CD8-positive, alpha-beta memory T cell (primary cell): ENCODE data around the gene MICU1. TPM values are rescaled to one million over a fixed set of nuclear protein-coding genes. Genes with fewer than 3 reads are reported as not detected.

Experiments used
- CTCF ChIA-PET: fragments of 350-600 bp; sonication (Branson Sonifier 250); formaldehyde crosslinking; loops from one replicate; lab custom pipeline; 2021; ENCODE audit warnings: antibody characterized with exemption; lab: Charles Lee
- POLR2A ChIA-PET: fragments of 350-600 bp; sonication (Branson Sonifier 250); formaldehyde crosslinking; loops from one replicate; lab custom pipeline; 2021; ENCODE audit warnings: antibody characterized with exemption; lab: Charles Lee
- DNase-seq, 5 donors: peaks; one replicate each; pipeline versions ENCODE4 v3.0.0 to v3.0.0-alpha.2; 2020 to 2022; ENCODE audit warnings: mixed read lengths in 1 of 5
- H3K27ac ChIP-seq: one replicate; pipeline ENCODE4 v1.7.0; 2013; ENCODE audit warnings: low read depth, mild to moderate bottlenecking, low read length, moderate library complexity
- H3K27me3 ChIP-seq: 2 replicates; pipeline ENCODE4 v1.7.0; 2013; ENCODE audit warnings: low read length, mild to moderate bottlenecking; ENCODE audit not compliant: insufficient read depth, poor library complexity, severe bottlenecking
- H3K36me3 ChIP-seq: 2 replicates; pipeline ENCODE4 v1.7.0; 2013; ENCODE audit warnings: mild to moderate bottlenecking, low read length, moderate library complexity; ENCODE audit not compliant: insufficient read depth
- H3K4me1 ChIP-seq: 2 replicates; pipeline ENCODE4 v1.7.0; 2013; ENCODE audit warnings: mild to moderate bottlenecking, low read length, moderate library complexity; ENCODE audit not compliant: insufficient read depth
- H3K4me3 ChIP-seq: 2 replicates; pipeline ENCODE4 v1.7.0; 2013; ENCODE audit warnings: mild to moderate bottlenecking, low read length
- H3K9me3 ChIP-seq: 2 replicates; pipeline ENCODE4 v1.7.0; 2013; ENCODE audit warnings: mild to moderate bottlenecking, low read length
- H3K27ac Mint-ChIP-seq, 8 donors: one replicate each; pipeline ENCODE4 v1.8.0; 2020 to 2021; ENCODE audit warnings: mixed read lengths in 8 of 8, mild to moderate bottlenecking in 6 of 8, inconsistent platforms in 3 of 8, moderate library complexity in 3 of 8
- H3K27me3 Mint-ChIP-seq, 2 donors: one replicate each; pipeline ENCODE4 v1.8.0; 2020 to 2021; ENCODE audit warnings: mixed read lengths in 2 of 2, mild to moderate bottlenecking in 1 of 2, moderate library complexity in 1 of 2
- H3K36me3 Mint-ChIP-seq, 3 donors: one replicate each; pipeline ENCODE4 v1.8.0; 2020 to 2021; ENCODE audit warnings: mixed read lengths in 3 of 3, inconsistent platforms in 1 of 3, mild to moderate bottlenecking in 1 of 3
- H3K4me1 Mint-ChIP-seq, 3 donors: one replicate each; pipeline ENCODE4 v1.8.0; 2020 to 2021; ENCODE audit warnings: mixed read lengths in 3 of 3, inconsistent platforms in 1 of 3, mild to moderate bottlenecking in 1 of 3
- H3K4me3 Mint-ChIP-seq, 7 donors: one replicate each; pipeline ENCODE4 v1.8.0; 2020 to 2021; ENCODE audit warnings: mixed read lengths in 7 of 7, mild to moderate bottlenecking in 6 of 7, moderate library complexity in 4 of 7, inconsistent platforms in 2 of 7
- H3K9me3 Mint-ChIP-seq, 5 donors: one replicate each; pipeline ENCODE4 v1.8.0; 2020 to 2022; ENCODE audit warnings: mixed read lengths in 5 of 5, mild to moderate bottlenecking in 3 of 5, moderate library complexity in 2 of 5, inconsistent platforms in 1 of 5
- polyA plus RNA-seq: library from polyadenylated mRNA; unstranded; fragments of 300-500 nt; fragmentation: Illumina TruSeq; gene quantifications from one replicate; pipeline ENCODE4 v1.2.3, GENCODE V29; 2021
- total RNA-seq, 2 experiments: library from RNA; stranded (reverse); gene quantifications; one replicate each; pipeline ENCODE4 v1.2.3, GENCODE V29; 2021

Gene MICU1
- total and polyA plus RNA-seq, 3 experiments from 2014 or later: 25.3 to 27.9 (median 26.9) TPM

DNA sequence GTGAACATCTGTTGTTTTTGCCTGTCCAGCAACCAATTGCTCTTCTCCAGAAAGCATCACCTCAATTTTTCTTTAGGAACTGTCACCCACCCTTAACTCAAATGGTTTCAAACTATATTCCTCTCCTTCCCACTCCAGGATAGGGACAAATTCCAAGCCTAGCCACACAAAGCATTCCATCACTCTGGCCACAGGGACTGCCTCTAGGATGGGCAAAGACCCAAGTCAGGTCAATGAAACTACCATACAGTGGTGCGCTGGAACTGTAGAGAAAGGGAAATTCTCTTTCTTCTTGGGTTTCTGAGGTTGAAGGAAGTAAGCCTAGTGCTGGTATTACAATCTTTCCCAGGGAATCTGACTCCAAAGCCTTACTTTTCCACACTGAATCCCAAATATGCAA, 3.6 kb downstream of the MICU1 start:
- H3K27me3 Mint-ChIP-seq: no peaks in the 10 kb centered on the region
- H3K4me3 ChIP-seq: no peak overlapping the region
- peaks cover 10 to 32% (median 28%) of the 10 kb centered on the region in 3 donors for H3K4me1 Mint-ChIP-seq
- POLR2A ChIA-PET: no interaction called here
- H3K27me3 ChIP-seq: no peaks in the 10 kb centered on the region
- H3K36me3 Mint-ChIP-seq: peaks cover 0 to 9% (median 3%) of the 10 kb centered on the region in 3 donors
- H3K9me3 ChIP-seq: no peaks in the 10 kb centered on the region
- H3K4me1 ChIP-seq: peaks cover 18% of the 10 kb centered on the region
- no peaks in the 10 kb centered on the region for H3K9me3 Mint-ChIP-seq
- no peak overlapping the region for H3K27ac Mint-ChIP-seq
- peak overlapping the region in 1 of 7 donors; percentile 2 for H3K4me3 Mint-ChIP-seq
- CTCF ChIA-PET: no interaction called here
- H3K36me3 ChIP-seq: no peaks in the 10 kb centered on the region
- no peak for DNase-seq
- H3K27ac ChIP-seq: no peak overlapping the region

DNA sequence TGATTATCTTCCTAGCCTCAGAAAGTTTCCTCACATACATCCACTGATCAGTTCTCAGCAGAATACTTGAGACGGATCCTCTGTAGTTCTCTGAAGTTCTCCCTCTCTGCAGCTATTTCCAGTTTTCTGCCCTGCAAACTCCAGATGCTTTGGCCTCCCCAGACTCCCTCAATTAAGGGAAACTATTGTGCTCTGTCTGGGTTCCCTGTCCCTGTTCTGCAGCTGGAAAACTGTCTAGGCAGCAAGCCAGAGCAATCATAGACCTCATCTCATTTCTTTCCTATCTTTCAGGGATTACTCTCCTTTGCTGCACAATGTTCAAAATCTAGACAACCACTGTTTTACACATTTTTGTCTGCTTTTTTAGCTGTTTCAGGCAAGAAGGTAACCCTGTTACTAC, 9.2 kb downstream of the MICU1 start:
- H3K4me1 Mint-ChIP-seq: peaks cover 5 to 19% (median 11%) of the 10 kb centered on the region in 3 donors
- H3K36me3 Mint-ChIP-seq: peaks cover 4 to 14% (median 6%) of the 10 kb centered on the region in 3 donors
- ChIA-PET CTCF (no interaction called here), POLR2A (no interaction called here)
- Histone ChIP-seq H3K36me3 (no peaks in the 10 kb centered on the region), H3K27ac (no peak overlapping the region), H3K27me3 (no peaks in the 10 kb centered on the region), H3K4me3 (no peak overlapping the region), H3K4me1 (no peaks in the 10 kb centered on the region), H3K9me3 (peaks cover 7% of the 10 kb centered on the region)
- no peak overlapping the region for H3K4me3 Mint-ChIP-seq
- H3K27me3 Mint-ChIP-seq: no peaks in the 10 kb centered on the region
- no peak for DNase-seq
- H3K27ac Mint-ChIP-seq: no peak overlapping the region
- peaks cover 3 to 9% (median 5%) of the 10 kb centered on the region in 5 donors for H3K9me3 Mint-ChIP-seq

DNA sequence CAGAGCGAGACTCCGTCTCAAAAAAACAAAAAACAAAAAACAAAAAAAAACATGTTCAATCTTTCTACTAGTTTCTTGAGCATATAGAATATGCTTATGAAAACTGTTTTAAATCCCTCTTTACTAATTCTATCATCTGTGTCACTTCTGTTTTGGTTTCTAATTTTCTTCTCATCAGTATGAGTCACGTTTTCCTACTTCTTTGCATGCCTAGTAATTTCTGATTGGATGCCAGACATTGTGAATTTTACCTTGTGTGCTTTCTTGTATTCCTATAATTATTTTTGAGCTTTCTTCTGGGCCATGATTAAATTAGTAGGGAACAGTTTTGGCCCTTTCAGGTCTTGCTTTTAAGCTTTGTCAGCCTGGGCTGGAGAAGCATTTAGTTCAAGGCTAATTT, 9.9 kb downstream of the MICU1 start:
- Histone ChIP-seq H3K27ac (no peak overlapping the region), H3K36me3 (no peaks in the 10 kb centered on the region), H3K9me3 (peaks cover 7% of the 10 kb centered on the region), H3K4me3 (no peak overlapping the region), H3K27me3 (no peaks in the 10 kb centered on the region), H3K4me1 (no peaks in the 10 kb centered on the region)
- POLR2A ChIA-PET: no interaction called here
- Mint-ChIP-seq H3K27me3 (no peaks in the 10 kb centered on the region), H3K4me3 (no peak overlapping the region), H3K27ac (no peak overlapping the region), H3K4me1 (peaks cover 9 to 22% (median 16%) of the 10 kb centered on the region in 3 donors), H3K36me3 (peaks cover 4 to 14% (median 6%) of the 10 kb centered on the region in 3 donors), H3K9me3 (peaks cover 3 to 9% (median 5%) of the 10 kb centered on the region in 5 donors)
- CTCF ChIA-PET: no interaction called here
- no peak for DNase-seq

DNA sequence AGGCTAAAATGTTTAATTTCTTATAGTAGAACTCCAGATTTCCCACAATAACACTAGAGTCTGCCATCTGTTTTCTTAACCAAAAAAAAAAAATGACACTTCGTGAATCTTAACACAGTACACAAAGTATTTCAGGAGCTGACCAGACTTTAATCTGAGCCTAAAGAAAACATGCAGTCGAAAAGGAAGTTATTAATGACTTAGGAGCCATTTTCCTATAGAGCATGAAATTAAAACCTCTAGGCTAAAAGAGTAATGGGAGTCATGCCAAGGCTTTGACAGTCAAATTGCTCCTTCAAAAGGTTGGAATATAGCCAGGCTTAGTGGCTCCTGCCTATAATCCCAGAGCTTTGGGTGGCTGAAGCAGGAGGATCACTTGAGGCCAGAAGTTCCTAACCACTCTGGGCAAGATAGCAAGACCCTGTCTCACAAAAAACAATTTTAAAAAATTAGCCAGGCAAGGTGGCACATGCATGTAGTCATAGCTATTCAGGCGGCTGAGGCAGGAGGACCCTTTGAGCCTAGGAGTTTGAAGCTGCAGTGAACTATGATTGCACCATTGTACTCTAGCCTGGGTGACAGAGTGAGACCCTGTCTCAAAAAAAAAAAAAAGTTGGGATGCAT, 13.6 kb downstream of the MICU1 start:
- POLR2A ChIA-PET: no interaction called here
- DNase-seq: no peak
- Histone ChIP-seq H3K4me1 (no peaks in the 10 kb centered on the region), H3K36me3 (no peaks in the 10 kb centered on the region), H3K27ac (no peak overlapping the region), H3K27me3 (no peaks in the 10 kb centered on the region), H3K4me3 (no peak overlapping the region), H3K9me3 (peaks cover 7% of the 10 kb centered on the region)
- Mint-ChIP-seq H3K4me3 (no peak overlapping the region), H3K36me3 (peaks cover 11 to 14% (median 14%) of the 10 kb centered on the region in 3 donors), H3K9me3 (peaks cover 3 to 9% (median 5%) of the 10 kb centered on the region in 5 donors), H3K27me3 (no peaks in the 10 kb centered on the region), H3K27ac (peak overlapping the region in 1 of 8 donors; percentile 24), H3K4me1 (peaks cover 9 to 19% (median 15%) of the 10 kb centered on the region in 3 donors)
- CTCF ChIA-PET: interaction anchor here (0.9 kb wide), 1 partner anchor 13 kb away, joined by 3 read pairs; no protein-coding TSS in a partner anchor

DNA sequence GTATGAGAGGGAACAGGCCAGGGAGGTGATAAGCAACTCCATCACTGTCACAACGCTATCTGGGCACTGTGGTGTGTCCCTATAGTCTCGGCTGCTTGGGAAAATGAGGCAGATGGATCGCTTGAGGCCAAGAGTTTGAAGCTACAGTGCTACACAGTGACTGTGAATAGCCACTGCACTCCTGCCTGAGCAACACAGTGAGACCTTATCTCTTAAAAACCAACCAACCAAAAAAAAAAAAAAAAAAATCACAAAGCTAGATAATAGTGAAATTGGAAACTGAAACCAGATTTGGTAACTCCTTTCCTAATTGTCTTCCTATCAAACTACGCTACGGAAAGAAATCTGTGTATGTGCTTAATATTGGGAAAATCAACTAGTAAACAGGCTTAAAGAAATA, 14.1 kb downstream of the MICU1 start:
- Histone ChIP-seq H3K36me3 (no peaks in the 10 kb centered on the region), H3K9me3 (peaks cover 3% of the 10 kb centered on the region), H3K27ac (no peak overlapping the region), H3K4me3 (no peak overlapping the region), H3K4me1 (no peaks in the 10 kb centered on the region), H3K27me3 (no peaks in the 10 kb centered on the region)
- Mint-ChIP-seq H3K4me3 (peak overlapping the region in 1 of 7 donors; percentile 47), H3K9me3 (peaks cover 3 to 7% (median 5%) of the 10 kb centered on the region in 5 donors), H3K4me1 (peaks cover 9 to 19% (median 15%) of the 10 kb centered on the region in 3 donors), H3K27ac (peak overlapping the region in 3 of 8 donors; percentile 23 to 36 (median 24)), H3K27me3 (no peaks in the 10 kb centered on the region), H3K36me3 (peaks cover 10 to 14% (median 11%) of the 10 kb centered on the region in 3 donors)
- CTCF ChIA-PET: interaction anchor here (0.9 kb wide), 1 partner anchor 13 kb away, joined by 3 read pairs; no protein-coding TSS in a partner anchor
- no peak for DNase-seq
- POLR2A ChIA-PET: no interaction called here

DNA sequence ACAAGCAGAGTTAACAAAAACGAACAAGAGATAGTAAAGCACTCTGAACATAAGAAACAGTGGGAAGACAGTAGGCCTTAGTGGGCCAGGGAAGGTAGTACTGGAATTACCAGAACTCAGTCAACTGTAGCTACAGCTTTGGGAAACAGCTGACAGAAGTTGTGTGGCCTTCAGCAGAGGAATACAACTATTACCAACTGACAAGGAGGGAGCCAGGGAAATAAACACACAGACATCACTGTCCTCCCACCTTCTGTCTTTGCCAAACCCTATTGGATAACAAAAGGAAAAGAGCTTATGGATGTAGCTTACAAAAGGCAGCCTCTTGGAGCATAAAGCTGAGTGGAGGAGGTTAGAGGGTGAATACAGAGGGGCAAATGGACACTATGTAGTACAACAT, 15.4 kb downstream of the MICU1 start:
- CTCF ChIA-PET: no interaction called here
- no peaks in the 10 kb centered on the region for H3K4me1 ChIP-seq
- no peaks in the 10 kb centered on the region for H3K27me3 Mint-ChIP-seq
- peaks cover 9 to 19% (median 15%) of the 10 kb centered on the region in 3 donors for H3K4me1 Mint-ChIP-seq
- no peaks in the 10 kb centered on the region for H3K27me3 ChIP-seq
- H3K36me3 ChIP-seq: no peaks in the 10 kb centered on the region
- no peak for DNase-seq
- no peak overlapping the region for H3K27ac Mint-ChIP-seq
- POLR2A ChIA-PET: no interaction called here
- H3K4me3 Mint-ChIP-seq: no peak overlapping the region
- no peaks in the 10 kb centered on the region for H3K9me3 Mint-ChIP-seq
- H3K36me3 Mint-ChIP-seq: peaks cover 0 to 10% (median 5%) of the 10 kb centered on the region in 3 donors
- no peak overlapping the region for H3K4me3 ChIP-seq
- no peaks in the 10 kb centered on the region for H3K9me3 ChIP-seq
- no peak overlapping the region for H3K27ac ChIP-seq

DNA sequence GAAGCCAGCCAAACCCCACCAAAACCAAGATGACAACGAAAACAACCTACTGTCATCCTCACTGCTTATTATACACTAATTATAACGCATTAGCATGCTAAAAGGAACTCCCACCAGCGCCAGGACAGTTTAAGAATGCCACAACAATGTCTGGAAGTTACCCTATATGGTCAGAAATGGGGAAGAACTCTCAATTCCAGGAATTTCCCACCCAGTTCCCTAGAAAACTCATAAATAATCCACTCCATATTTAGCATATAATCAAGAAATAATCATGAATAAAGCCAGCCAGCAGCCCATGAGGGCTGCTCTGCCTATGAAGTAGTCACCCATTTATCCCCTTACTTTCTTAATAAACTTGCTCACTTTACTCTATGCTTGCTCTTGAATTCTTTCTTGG, 20.8 kb downstream of the MICU1 start:
- no peak overlapping the region for H3K4me3 Mint-ChIP-seq
- H3K27me3 Mint-ChIP-seq: no peaks in the 10 kb centered on the region
- ChIA-PET CTCF (interaction anchor here (0.9 kb wide), 1 partner anchor 21 kb away, joined by 3 read pairs; the partner anchor contains the start of gene MICU1), POLR2A (no interaction called here)
- peaks cover 0 to 7% (median 4%) of the 10 kb centered on the region in 3 donors for H3K4me1 Mint-ChIP-seq
- DNase-seq: no peak
- Histone ChIP-seq H3K4me1 (no peaks in the 10 kb centered on the region), H3K9me3 (no peaks in the 10 kb centered on the region), H3K36me3 (no peaks in the 10 kb centered on the region), H3K4me3 (no peak overlapping the region), H3K27me3 (no peaks in the 10 kb centered on the region), H3K27ac (no peak overlapping the region)
- no peak overlapping the region for H3K27ac Mint-ChIP-seq
- H3K9me3 Mint-ChIP-seq: no peaks in the 10 kb centered on the region
- H3K36me3 Mint-ChIP-seq: peaks cover 0 to 15% (median 6%) of the 10 kb centered on the region in 3 donors

DNA sequence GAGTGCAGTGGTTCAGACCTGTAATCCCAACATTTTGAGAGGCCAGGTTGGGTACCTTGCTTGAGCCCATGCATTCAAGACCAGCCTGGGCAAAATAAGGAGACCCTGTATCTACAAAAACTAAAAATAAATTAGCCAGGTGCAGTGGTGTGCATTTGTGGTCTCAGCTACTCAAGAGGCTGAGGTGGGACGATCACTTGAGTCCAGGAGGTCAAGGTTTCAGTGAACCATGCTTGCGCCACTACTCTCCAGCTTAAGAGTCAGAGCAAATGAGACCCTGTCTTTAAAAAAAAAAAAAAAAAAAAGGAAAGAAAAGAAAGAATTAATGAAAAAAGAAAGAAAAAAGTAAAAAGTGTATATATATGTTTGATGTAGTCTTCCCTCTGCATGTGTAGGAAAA, 24.7 kb downstream of the MICU1 start:
- H3K4me1 Mint-ChIP-seq: peaks cover 0 to 5% (median 4%) of the 10 kb centered on the region in 3 donors
- Histone ChIP-seq H3K4me3 (no peak overlapping the region), H3K27ac (no peak overlapping the region), H3K4me1 (no peaks in the 10 kb centered on the region), H3K36me3 (no peaks in the 10 kb centered on the region), H3K9me3 (no peaks in the 10 kb centered on the region), H3K27me3 (no peaks in the 10 kb centered on the region)
- DNase-seq: no peak
- H3K4me3 Mint-ChIP-seq: no peak overlapping the region
- no peaks in the 10 kb centered on the region for H3K9me3 Mint-ChIP-seq
- ChIA-PET CTCF (no interaction called here), POLR2A (no interaction called here)
- H3K36me3 Mint-ChIP-seq: peaks cover 0 to 8% (median 7%) of the 10 kb centered on the region in 3 donors
- H3K27me3 Mint-ChIP-seq: no peaks in the 10 kb centered on the region
- H3K27ac Mint-ChIP-seq: no peak overlapping the region
